HG03439 (cell line): ENCODE results near the gene LMO2.

Source experiments
- ATAC-seq: cut with Tn5 transposase; IDR thresholded peaks from one replicate; pipeline ENCODE4 v1.9.1; 2021; ENCODE audit warnings: mild to moderate bottlenecking, moderate library complexity; ENCODE audit not compliant: unreplicated experiment

Gene LMO2

GRCh38 chr11:33915526-33915925, 23.6 kb upstream of the LMO2 start:
- ATAC-seq: no peak

GRCh38 chr11:33913991-33914390, 22.1 kb upstream of the LMO2 start:
- no peak for ATAC-seq

- peak; percentile 74 for ATAC-seq
Measured at GRCh38 chr11:33912405-33913361, 20.8 kb upstream of the LMO2 start.

- no peak for ATAC-seq
Measured at GRCh38 chr11:33910958-33911339, 19.1 kb upstream of the LMO2 start.

GRCh38 chr11:33910296-33910957, 18.6 kb upstream of the LMO2 start:
- ATAC-seq: no peak

GRCh38 chr11:33909552-33909951, 17.7 kb upstream of the LMO2 start:
- no peak for ATAC-seq

- ATAC-seq: no peak
Measured at GRCh38 chr11:33909150-33909549, 17.3 kb upstream of the LMO2 start.

- ATAC-seq: no peak
Measured at GRCh38 chr11:33907421-33907820, 15.5 kb upstream of the LMO2 start.

- ATAC-seq: no peak
Measured at GRCh38 chr11:33906484-33907186, 14.8 kb upstream of the LMO2 start.

GRCh38 chr11:33904102-33904501, 12.2 kb upstream of the LMO2 start:
- ATAC-seq: no peak

- ATAC-seq: no peak
Measured at GRCh38 chr11:33900159-33900840, 8.4 kb upstream of the LMO2 start.

GRCh38 chr11:33899400-33900037, 7.6 kb upstream of the LMO2 start:
- ATAC-seq: no peak

- no peak for ATAC-seq
Measured at GRCh38 chr11:33898957-33899356, 7.1 kb upstream of the LMO2 start.

GRCh38 chr11:33897761-33898375, 6.0 kb upstream of the LMO2 start:
- no peak for ATAC-seq

GRCh38 chr11:33896911-33897310, 5.0 kb upstream of the LMO2 start:
- ATAC-seq: no peak

GRCh38 chr11:33895752-33896137, 3.9 kb upstream of the LMO2 start:
- no peak for ATAC-seq

GRCh38 chr11:33894398-33894746, 2.5 kb upstream of the LMO2 start:
- ATAC-seq: no peak

GRCh38 chr11:33893711-33894397, 2.0 kb upstream of the LMO2 start:
- peak; percentile 80 for ATAC-seq

GRCh38 chr11:33892906-33893594, 1.2 kb upstream of the LMO2 start:
- ATAC-seq: no peak
